OCI-LY1 (cell line): Measurements from ENCODE around the gene SMIM5.

ENCODE experiments used
- H2AFZ ChIP-seq: fragments of 200-600 bp; sonication (generic), shearing (Covaris generic); 2 replicates; pipeline ENCODE4 v1.6.0; 2014; ENCODE audit warnings: antibody characterized with exemption, mild to moderate bottlenecking, low read length
- H3F3A ChIP-seq: fragments of 200-600 bp; sonication (generic), shearing (Covaris generic); 2 replicates; pipeline ENCODE4 v1.6.0; 2014; ENCODE audit warnings: mild to moderate bottlenecking, antibody characterized with exemption, low read length, moderate library complexity; ENCODE audit not compliant: insufficient read depth
- H3K27ac ChIP-seq: fragments of 200-600 bp; sonication (generic); 2 replicates; pipeline ENCODE4 v1.5.1; 2014; ENCODE audit warnings: low read length, mixed run types, mild to moderate bottlenecking, low read depth; ENCODE audit not compliant: poor library complexity, severe bottlenecking
- H3K27me3 ChIP-seq: fragments of 200-600 bp; sonication (generic); 2 replicates; pipeline ENCODE4 v1.6.0; 2014; ENCODE audit warnings: antibody characterized with exemption, mild to moderate bottlenecking, low read length, moderate library complexity; ENCODE audit not compliant: insufficient read depth
- H3K36me3 ChIP-seq: fragments of 200-600 bp; sonication (generic); 2 replicates; pipeline ENCODE4 v1.6.1; 2014; ENCODE audit warnings: mild to moderate bottlenecking, antibody characterized with exemption, low read length, moderate library complexity, mixed read lengths; ENCODE audit not compliant: insufficient read depth
- H3K4me1 ChIP-seq: fragments of 200-600 bp; sonication (generic); 2 replicates; pipeline ENCODE4 v1.5.1; 2014; ENCODE audit warnings: mild to moderate bottlenecking, low read length, moderate library complexity; ENCODE audit not compliant: insufficient read depth, severe bottlenecking
- H3K4me2 ChIP-seq: fragments of 200-600 bp; sonication (generic), shearing (Covaris generic); 2 replicates; pipeline ENCODE4 v1.6.1; 2014; ENCODE audit warnings: low read length
- H3K4me3 ChIP-seq: fragments of 200-600 bp; sonication (generic); 2 replicates; pipeline ENCODE4 v1.5.1; 2014; ENCODE audit warnings: low read length, low read depth, mild to moderate bottlenecking, mixed read lengths; ENCODE audit not compliant: poor library complexity, severe bottlenecking
- H3K79me2 ChIP-seq: fragments of 200-600 bp; shearing (Covaris generic); 2 replicates; pipeline ENCODE4 v1.6.1; 2016; ENCODE audit warnings: mixed run types, low read length, mixed read lengths; ENCODE audit not compliant: insufficient read depth
- H3K9ac ChIP-seq: fragments of 200-600 bp; sonication (generic), shearing (Covaris generic); 2 replicates; pipeline ENCODE4 v1.6.1; 2014; ENCODE audit warnings: mild to moderate bottlenecking, low read length, mixed read lengths
- H3K9me2 ChIP-seq: fragments of 200-600 bp; sonication (generic), shearing (Covaris generic); 2 replicates; pipeline ENCODE4 v1.6.1; 2014; ENCODE audit warnings: low read depth, mild to moderate bottlenecking, low read length, mixed read lengths
- H3K9me3 ChIP-seq: fragments of 200-600 bp; shearing (Covaris generic); 2 replicates; pipeline ENCODE4 v1.6.1; 2014; ENCODE audit warnings: low read length, mixed read lengths
- H4K20me1 ChIP-seq: fragments of 200-600 bp; sonication (generic), shearing (Covaris generic); 2 replicates; pipeline ENCODE4 v1.6.0; 2016; ENCODE audit warnings: mild to moderate bottlenecking, low read length; ENCODE audit not compliant: insufficient read depth
- EZH2 ChIP-seq: fragments of 200-600 bp; sonication (generic), shearing (Covaris generic); IDR thresholded peaks from 2 replicates; pipeline ENCODE4 v1.8.0; 2017; ENCODE audit warnings: borderline replicate concordance, mixed run types, mild to moderate bottlenecking, antibody characterized with exemption, low read length, moderate library complexity, mixed read lengths
- TF ChIP-seq, protein P1 (sequence below): fragments of 200-600 bp; sonication (generic), shearing (Covaris generic); IDR thresholded peaks from 2 replicates; pipeline ENCODE4 v1.5.1; 2017; ENCODE audit warnings: mild to moderate bottlenecking, antibody characterized with exemption, low read length, moderate library complexity, mixed read lengths

Gene SMIM5

GRCh38 chr17:75639771-75640555 lies 6.7 kb downstream of the SMIM5 start:
- Histone ChIP-seq H3K36me3 (peaks cover 3% of the 10 kb centered on the region; the same call in 1 of the 2 replicates), H3K4me1 (no peaks in the 10 kb centered on the region), H2AFZ (no peak overlapping the region), H3F3A (no peaks in the 10 kb centered on the region), H3K4me2 (no peak overlapping the region), H3K9me3 (no peaks in the 10 kb centered on the region), H4K20me1 (no peaks in the 10 kb centered on the region), H3K9ac (no peak overlapping the region), H3K4me3 (no peak overlapping the region), H3K27me3 (no peaks in the 10 kb centered on the region), H3K79me2 (no peaks in the 10 kb centered on the region), H3K9me2 (no peaks in the 10 kb centered on the region), H3K27ac (no peak overlapping the region)
- no peak for TF ChIP-seq EZH2
- TF ChIP-seq, protein P1, sequence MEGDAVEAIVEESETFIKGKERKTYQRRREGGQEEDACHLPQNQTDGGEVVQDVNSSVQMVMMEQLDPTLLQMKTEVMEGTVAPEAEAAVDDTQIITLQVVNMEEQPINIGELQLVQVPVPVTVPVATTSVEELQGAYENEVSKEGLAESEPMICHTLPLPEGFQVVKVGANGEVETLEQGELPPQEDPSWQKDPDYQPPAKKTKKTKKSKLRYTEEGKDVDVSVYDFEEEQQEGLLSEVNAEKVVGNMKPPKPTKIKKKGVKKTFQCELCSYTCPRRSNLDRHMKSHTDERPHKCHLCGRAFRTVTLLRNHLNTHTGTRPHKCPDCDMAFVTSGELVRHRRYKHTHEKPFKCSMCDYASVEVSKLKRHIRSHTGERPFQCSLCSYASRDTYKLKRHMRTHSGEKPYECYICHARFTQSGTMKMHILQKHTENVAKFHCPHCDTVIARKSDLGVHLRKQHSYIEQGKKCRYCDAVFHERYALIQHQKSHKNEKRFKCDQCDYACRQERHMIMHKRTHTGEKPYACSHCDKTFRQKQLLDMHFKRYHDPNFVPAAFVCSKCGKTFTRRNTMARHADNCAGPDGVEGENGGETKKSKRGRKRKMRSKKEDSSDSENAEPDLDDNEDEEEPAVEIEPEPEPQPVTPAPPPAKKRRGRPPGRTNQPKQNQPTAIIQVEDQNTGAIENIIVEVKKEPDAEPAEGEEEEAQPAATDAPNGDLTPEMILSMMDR, result no peak

DNA sequence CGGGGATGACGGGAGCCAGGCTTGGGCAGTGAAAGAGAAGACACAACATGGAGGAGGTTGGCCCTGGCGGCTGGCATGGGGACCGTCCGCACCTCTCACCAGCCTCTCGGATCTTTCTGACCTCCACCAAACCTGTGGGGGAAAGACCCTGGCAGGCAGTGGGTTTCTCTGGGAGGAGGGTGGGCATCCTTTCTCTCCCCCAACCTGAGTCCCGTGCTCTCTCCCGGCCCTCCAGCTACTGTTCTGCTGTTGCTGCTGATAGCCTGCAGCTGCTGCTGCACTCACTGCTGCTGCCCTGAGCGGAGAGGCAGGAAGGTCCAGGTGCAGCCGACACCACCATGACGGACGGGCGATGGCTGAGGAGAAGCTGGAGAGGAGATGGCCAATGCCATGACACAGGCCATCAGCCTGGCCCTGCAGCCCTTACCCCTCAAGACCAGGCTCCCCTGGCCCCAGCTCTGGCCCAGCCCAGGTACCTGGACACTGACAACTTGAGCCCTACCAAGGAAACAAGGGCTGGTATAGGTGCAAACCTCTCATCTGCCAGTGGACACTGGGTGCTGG lies 7.4 kb downstream of the SMIM5 start:
- H3K9me3 ChIP-seq, result no peaks in the 10 kb centered on the region
- no peak overlapping the region for H3K27ac ChIP-seq
- H2AFZ ChIP-seq, result no peak overlapping the region
- no peaks in the 10 kb centered on the region for H3F3A ChIP-seq
- H3K4me2 ChIP-seq, result no peak overlapping the region
- no peak overlapping the region for H3K4me3 ChIP-seq
- no peaks in the 10 kb centered on the region for H3K9me2 ChIP-seq
- peaks cover 8% of the 10 kb centered on the region; the same call in 1 of the 2 replicates for H3K36me3 ChIP-seq
- no peaks in the 10 kb centered on the region for H3K79me2 ChIP-seq
- TF ChIP-seq, protein P1, result no peak
- TF ChIP-seq EZH2, result no peak
- no peaks in the 10 kb centered on the region for H3K4me1 ChIP-seq
- H3K27me3 ChIP-seq, result no peaks in the 10 kb centered on the region
- no peak overlapping the region for H3K9ac ChIP-seq
- no peaks in the 10 kb centered on the region for H4K20me1 ChIP-seq

GRCh38 chr17:75641343-75641742 lies 8.1 kb downstream of the SMIM5 start:
- H3K27ac ChIP-seq, result no peak overlapping the region
- no peaks in the 10 kb centered on the region for H3K9me2 ChIP-seq
- H3K36me3 ChIP-seq, result peaks cover 9% of the 10 kb centered on the region; the same call in 1 of the 2 replicates
- H3K79me2 ChIP-seq, result no peaks in the 10 kb centered on the region
- TF ChIP-seq EZH2, result no peak
- TF ChIP-seq, protein P1, result no peak
- no peaks in the 10 kb centered on the region for H3F3A ChIP-seq
- no peaks in the 10 kb centered on the region for H4K20me1 ChIP-seq
- no peak overlapping the region for H3K4me3 ChIP-seq
- H3K27me3 ChIP-seq, result no peaks in the 10 kb centered on the region
- no peak overlapping the region for H2AFZ ChIP-seq
- H3K4me2 ChIP-seq, result no peak overlapping the region
- no peak overlapping the region for H3K9ac ChIP-seq
- no peaks in the 10 kb centered on the region for H3K4me1 ChIP-seq
- no peaks in the 10 kb centered on the region for H3K9me3 ChIP-seq
